KMS-11 (cell line): ENCODE data around the gene DIP2C.

Experiments used
- H2AFZ ChIP-seq: fragments of 200-600 bp; sonication (generic); 2 replicates; pipeline ENCODE4 v1.6.1; 2016; ENCODE audit warnings: antibody characterized with exemption, mixed run types, low read depth
- H3K27ac ChIP-seq: fragments of 200-600 bp; sonication (generic); 2 replicates; pipeline ENCODE4 v1.6.1; 2016; ENCODE audit warnings: mild to moderate bottlenecking, mixed run types
- H3K27me3 ChIP-seq: fragments of 200-600 bp; sonication (generic); 2 replicates; pipeline ENCODE4 v1.6.1; 2017; ENCODE audit warnings: mild to moderate bottlenecking, low read depth, mixed run types, moderate library complexity; ENCODE audit not compliant: insufficient read depth
- H3K36me3 ChIP-seq: fragments of 200-600 bp; sonication (generic); 2 replicates; pipeline ENCODE4 v1.6.1; 2017; ENCODE audit warnings: mild to moderate bottlenecking, mixed run types; ENCODE audit not compliant: insufficient read depth
- H3K4me1 ChIP-seq: fragments of 200-600 bp; sonication (generic); 2 replicates; pipeline ENCODE4 v1.6.1; 2016; ENCODE audit warnings: mild to moderate bottlenecking, low read depth, mixed run types; ENCODE audit not compliant: poor library complexity, severe bottlenecking
- H3K4me2 ChIP-seq: fragments of 200-600 bp; sonication (generic); 2 replicates; pipeline ENCODE4 v1.7.0; 2016; ENCODE audit warnings: mild to moderate bottlenecking, mixed run types
- H3K4me3 ChIP-seq: fragments of 200-600 bp; sonication (generic); IDR thresholded peaks from 2 replicates; pipeline ENCODE4 v1.6.1; 2017; ENCODE audit warnings: low read depth, low read length, mixed read lengths; ENCODE audit not compliant: insufficient read depth
- H3K79me2 ChIP-seq: fragments of 200-600 bp; sonication (generic); 2 replicates; pipeline ENCODE4 v1.6.1; 2016; ENCODE audit warnings: low read depth, mixed run types; ENCODE audit not compliant: insufficient read depth
- H3K9ac ChIP-seq: fragments of 200-600 bp; sonication (generic); 2 replicates; pipeline ENCODE4 v1.6.1; 2016; ENCODE audit warnings: mild to moderate bottlenecking, mixed run types
- H4K20me1 ChIP-seq: fragments of 200-600 bp; sonication (generic); 2 replicates; pipeline ENCODE4 v1.6.1; 2016; ENCODE audit warnings: mild to moderate bottlenecking, mixed run types; ENCODE audit not compliant: insufficient read depth
- TF ChIP-seq, protein P1 (sequence below): fragments of 200-600 bp; sonication (generic); conservative IDR thresholded peaks from 2 replicates; pipeline ENCODE4 v1.6.1; 2017; ENCODE audit warnings: low read depth, mild to moderate bottlenecking, antibody characterized with exemption, low read length, moderate library complexity, mixed read lengths

Gene DIP2C

GRCh38 chr10:458421-458851 lies 231.0 kb downstream of the DIP2C start:
- no peak overlapping the region for H3K27ac ChIP-seq
- H3K4me1 ChIP-seq, result no peaks in the 10 kb centered on the region
- H3K4me2 ChIP-seq, result no peak overlapping the region
- H3K27me3 ChIP-seq, result no peaks in the 10 kb centered on the region
- H2AFZ ChIP-seq, result no peak overlapping the region
- TF ChIP-seq, protein P1, sequence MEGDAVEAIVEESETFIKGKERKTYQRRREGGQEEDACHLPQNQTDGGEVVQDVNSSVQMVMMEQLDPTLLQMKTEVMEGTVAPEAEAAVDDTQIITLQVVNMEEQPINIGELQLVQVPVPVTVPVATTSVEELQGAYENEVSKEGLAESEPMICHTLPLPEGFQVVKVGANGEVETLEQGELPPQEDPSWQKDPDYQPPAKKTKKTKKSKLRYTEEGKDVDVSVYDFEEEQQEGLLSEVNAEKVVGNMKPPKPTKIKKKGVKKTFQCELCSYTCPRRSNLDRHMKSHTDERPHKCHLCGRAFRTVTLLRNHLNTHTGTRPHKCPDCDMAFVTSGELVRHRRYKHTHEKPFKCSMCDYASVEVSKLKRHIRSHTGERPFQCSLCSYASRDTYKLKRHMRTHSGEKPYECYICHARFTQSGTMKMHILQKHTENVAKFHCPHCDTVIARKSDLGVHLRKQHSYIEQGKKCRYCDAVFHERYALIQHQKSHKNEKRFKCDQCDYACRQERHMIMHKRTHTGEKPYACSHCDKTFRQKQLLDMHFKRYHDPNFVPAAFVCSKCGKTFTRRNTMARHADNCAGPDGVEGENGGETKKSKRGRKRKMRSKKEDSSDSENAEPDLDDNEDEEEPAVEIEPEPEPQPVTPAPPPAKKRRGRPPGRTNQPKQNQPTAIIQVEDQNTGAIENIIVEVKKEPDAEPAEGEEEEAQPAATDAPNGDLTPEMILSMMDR, result no peak
- H3K36me3 ChIP-seq, result no peaks in the 10 kb centered on the region
- peaks cover 8% of the 10 kb centered on the region; the same call in 1 of the 2 replicates for H4K20me1 ChIP-seq
- H3K9ac ChIP-seq, result no peak overlapping the region
- no peak overlapping the region for H3K4me3 ChIP-seq
- H3K79me2 ChIP-seq, result 0 out of 2 replicates have a peak, but pooled peaks cover 4% of the 10 kb centered on the region

GRCh38 chr10:456486-456885 lies 233.0 kb downstream of the DIP2C start:
- Histone ChIP-seq H3K36me3 (no peaks in the 10 kb centered on the region), H3K9ac (no peak overlapping the region), H3K4me3 (no peak overlapping the region), H3K79me2 (0 out of 2 replicates have a peak, but pooled peaks cover 4% of the 10 kb centered on the region), H3K27ac (no peak overlapping the region), H2AFZ (no peak overlapping the region), H3K4me2 (no peak overlapping the region), H4K20me1 (peaks cover 8% of the 10 kb centered on the region), H3K27me3 (no peaks in the 10 kb centered on the region), H3K4me1 (peaks cover 13% of the 10 kb centered on the region)
- TF ChIP-seq, protein P1, result no peak

- no peak overlapping the region for H3K4me2 ChIP-seq
- no peak overlapping the region for H3K4me3 ChIP-seq
- no peaks in the 10 kb centered on the region for H3K79me2 ChIP-seq
Measured at GRCh38 chr10:454860-455259, 234.6 kb downstream of the DIP2C start.

GRCh38 chr10:453647-454046 lies 235.8 kb downstream of the DIP2C start:
- Histone ChIP-seq H3K27me3 (no peaks in the 10 kb centered on the region), H3K4me3 (no peak overlapping the region)

More at GRCh38 chr10:454860-455259, 234.6 kb downstream of the DIP2C start:
- Histone ChIP-seq H3K4me1 (peaks cover 28% of the 10 kb centered on the region), H2AFZ (no peak overlapping the region), H4K20me1 (peaks cover 18% of the 10 kb centered on the region), H3K9ac (no peak overlapping the region), H3K27ac (no peak overlapping the region), H3K27me3 (no peaks in the 10 kb centered on the region), H3K36me3 (no peaks in the 10 kb centered on the region)
- TF ChIP-seq, protein P1, result no peak

More at GRCh38 chr10:453647-454046, 235.8 kb downstream of the DIP2C start:
- no peak overlapping the region for H3K4me2 ChIP-seq
- H3K36me3 ChIP-seq, result no peaks in the 10 kb centered on the region
- TF ChIP-seq, protein P1, result no peak
- H3K4me1 ChIP-seq, result peaks cover 33% of the 10 kb centered on the region
- no peak overlapping the region for H2AFZ ChIP-seq
- no peak overlapping the region for H3K27ac ChIP-seq
- H4K20me1 ChIP-seq, result peaks cover 18% of the 10 kb centered on the region
- H3K79me2 ChIP-seq, result no peaks in the 10 kb centered on the region
- H3K9ac ChIP-seq, result no peak overlapping the region
